T-helper 22 cell (primary cell): Measurements from ENCODE around the gene RNF225.
"Not testable (repeated sequence)": the region's sequence is repeated elsewhere in the genome, so short reads cannot be mapped to it uniquely, and the experiment has no call there.

Source experiments
- DNase-seq: peaks from one replicate; pipeline ENCODE4 v3.0.0-alpha.2; 2020; ENCODE audit warnings: low read depth

Gene RNF225

DNA sequence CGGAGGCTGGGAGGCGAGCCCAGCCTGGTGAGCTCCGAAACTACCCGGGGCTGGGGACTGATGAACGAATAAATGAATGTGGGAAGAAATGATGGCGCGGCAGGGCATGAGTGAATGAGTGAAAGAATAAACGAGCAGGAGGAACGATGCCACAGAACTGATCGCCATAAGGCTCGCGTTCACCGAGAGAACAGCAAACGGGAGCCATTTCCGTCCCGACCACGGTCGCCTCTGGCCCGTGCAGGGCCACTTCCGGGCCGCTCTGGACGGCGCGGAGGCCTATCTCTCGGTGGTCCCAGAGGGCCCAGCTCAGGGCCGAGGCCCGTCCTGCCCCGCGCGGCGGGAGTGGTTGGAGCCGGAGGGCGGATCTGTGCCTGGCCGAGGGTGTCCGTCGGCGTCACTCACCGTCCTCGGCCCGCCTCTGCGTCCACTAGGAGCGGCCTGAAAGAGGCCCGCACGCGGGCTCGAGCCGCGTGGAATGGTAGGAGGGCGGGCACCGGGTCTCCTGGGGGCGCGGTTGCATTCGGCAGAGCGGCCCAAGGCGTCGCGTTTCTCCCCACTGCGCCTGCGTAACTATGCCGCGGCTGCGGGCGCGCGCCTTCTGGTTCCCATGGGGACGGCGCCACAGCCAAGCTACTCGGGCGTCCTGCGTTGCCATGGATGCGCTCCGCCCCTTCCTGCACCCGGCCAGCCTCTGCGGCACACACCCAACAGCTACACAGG is 33.0 kb upstream of the RNF225 start, which contains the start of gene ZNF497:
Gene ZNF497 (minus strand): TSS at position 480 of the 723 bp plus-strand sequence. CDS start 5,116 bp downstream, outside the sequence.
- peak; percentile 89 for DNase-seq

DNA sequence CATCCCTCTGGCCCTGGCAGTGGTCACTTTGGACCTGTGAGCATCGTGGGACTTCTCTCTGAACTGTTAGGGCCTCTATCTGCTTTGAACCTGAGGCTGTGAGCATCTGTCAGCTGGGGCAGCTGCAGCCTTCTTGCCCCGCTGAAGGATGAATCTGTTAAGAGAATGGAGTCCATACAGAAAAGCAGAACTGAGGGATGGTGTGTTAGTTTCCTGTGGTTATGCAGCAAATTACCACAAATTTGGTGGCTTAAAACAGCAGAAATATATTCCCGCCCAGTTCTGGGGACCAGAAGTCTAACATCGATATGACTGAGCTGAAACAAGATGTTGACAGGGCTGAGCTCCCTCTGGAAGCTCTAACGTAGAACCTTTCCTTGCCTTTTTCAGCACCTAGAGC is 31.3 kb upstream of the RNF225 start:
- no peak for DNase-seq

DNA sequence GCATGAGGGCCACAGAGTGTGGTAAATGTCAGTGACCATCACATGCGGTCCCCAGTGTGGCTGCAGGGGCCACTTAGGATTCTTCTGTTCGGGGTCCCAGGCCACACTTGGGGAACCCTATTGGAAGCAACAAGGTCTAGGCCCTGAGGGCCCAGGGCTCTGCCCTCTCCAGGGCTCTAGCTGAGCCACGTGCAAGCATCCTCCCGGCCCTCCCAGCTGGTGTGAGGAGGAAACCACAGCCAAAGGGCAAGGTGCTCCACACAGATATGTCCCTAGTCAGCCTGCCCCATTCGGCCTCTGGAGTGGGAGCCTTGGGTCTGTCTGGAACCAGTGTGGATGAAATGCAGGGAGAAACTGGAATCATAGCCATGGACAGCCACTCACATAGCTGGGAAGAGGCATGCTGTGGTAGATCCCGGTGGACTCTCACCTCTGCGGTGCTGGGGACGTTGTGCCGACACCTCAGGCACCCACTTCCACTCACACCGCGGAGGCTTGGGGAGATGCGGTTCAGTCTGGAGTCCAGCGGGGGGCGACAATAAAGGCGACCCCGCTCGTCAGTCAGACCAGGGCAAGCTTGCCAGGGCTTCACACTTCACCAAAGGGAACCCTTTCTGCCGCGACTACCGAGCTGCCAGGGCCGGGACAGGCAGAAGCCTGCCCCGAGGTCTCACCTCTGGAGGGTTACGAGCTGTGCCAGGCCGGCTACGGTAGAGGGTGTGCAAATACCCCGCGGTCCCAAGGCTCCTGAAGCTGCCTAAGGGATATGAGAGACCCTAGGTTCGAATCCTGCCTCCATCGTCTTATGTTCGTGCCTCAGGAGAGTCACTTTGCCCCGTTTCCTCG is 28.6 kb upstream of the RNF225 start:
- no peak for DNase-seq

DNA sequence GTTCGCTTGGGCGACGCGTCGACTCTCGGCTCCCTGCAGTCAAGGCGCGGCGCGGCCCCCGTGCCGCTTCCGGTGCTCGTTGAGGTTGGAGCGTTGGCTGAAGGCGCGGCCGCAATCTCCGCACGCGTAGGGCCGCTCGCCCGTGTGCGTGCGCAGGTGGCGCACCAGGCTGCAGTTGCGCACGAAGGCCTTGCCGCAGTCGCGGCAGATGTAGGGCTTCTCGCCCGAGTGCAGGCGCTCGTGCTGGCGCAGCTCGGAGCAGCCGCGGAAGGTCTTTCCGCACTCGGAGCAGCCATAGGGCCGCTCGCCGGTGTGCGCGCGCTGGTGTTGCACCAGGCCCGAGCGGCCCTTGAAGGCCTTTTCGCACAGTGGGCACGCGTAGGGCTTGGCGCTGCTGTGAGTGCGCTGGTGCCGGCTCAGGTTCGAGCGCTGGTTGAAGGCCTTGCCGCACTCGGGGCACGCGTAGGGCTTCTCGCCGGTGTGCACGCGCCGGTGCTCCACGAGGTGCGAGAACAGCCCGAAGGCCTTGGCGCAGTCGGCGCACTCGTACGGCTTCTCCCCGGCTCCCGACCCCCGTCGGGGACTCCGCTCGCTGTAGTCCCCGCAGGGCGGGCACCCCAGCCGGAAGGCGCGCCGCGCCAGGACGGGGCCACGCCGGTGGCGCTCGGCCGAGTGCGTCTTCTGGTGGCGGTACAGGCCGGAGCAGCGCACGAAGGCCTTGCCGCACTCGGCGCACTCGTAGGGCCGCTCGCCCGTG is 27.6 kb upstream of the RNF225 start:
- no peak for DNase-seq

DNA sequence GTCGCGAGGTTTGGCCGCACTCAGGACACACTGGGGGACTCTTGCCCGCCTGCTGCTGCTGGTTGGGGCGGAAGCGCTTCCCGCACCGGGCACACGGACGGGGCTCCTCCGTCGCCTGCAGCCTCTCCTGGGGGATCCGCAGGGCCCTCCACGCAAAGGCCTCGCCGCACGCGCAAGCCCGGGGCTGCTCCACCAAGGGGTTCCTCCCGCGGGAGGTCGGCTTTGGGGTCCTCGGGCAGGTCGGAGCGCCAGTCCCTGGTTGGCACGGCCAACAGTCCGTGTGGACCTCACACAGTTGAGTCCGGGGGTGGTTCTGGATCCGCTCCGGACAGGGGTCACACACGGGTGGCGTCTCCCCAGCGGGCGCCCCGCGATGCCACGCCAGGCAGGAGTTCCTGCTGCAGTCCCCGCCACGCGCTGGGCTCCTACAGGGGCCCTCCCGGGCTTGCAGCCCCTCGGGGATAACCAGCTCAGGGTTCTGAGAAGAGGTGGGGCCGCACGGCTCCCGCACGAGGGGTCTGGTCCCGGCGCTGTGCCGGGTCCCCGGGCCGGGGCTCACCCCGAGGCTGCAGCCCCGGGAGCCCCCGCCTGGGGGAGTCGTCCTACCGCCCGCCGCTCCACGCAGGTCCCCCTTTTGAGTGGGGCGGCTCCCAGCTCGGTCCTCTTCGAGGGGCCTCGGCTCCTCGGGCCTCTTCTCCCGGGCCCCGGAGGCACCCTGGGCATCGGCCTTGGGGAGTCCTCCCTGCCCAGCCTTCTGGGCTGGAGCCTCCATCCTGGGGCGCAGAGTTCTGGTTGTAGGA is 26.7 kb upstream of the RNF225 start:
- no peak for DNase-seq

DNA sequence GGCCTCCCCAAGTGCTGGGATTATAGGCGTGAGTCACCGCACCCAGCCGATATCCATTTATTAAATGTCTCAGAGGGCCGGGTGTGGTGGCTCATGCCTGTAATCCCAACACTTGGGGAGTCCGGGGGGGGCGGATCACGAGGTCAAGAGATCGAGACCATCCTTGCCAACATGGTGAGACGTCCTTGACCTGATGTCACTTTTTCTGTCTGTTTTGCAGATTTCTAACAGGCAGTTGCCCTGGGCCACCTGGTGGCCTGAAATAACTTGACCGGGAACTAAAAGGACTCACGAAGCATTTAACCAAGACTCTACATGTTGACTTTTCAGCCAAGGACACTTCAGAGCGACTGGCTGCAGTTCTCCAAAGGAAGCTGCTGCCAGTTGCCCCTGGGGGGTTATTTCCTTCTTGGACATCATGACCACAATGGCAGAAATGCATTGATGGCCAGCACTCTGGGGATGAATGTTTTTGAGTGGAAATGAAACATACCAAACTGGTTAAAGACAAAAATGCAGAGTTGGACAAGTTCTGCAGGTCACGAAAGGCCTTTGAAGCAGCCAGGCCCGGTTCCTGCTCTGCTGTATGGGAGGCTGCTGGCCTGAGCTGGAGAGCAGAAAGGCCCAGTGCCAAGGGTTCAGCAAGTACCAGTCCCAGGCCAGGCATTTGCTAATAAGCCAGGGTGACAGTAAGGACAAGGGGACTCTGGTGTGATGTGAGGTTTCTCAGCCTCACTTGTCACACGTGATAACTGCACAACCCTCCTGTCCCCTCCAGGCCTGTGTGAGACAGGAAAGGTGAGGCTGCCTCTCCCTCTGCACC is 22.9 kb upstream of the RNF225 start:
- DNase-seq, result no peak

DNA sequence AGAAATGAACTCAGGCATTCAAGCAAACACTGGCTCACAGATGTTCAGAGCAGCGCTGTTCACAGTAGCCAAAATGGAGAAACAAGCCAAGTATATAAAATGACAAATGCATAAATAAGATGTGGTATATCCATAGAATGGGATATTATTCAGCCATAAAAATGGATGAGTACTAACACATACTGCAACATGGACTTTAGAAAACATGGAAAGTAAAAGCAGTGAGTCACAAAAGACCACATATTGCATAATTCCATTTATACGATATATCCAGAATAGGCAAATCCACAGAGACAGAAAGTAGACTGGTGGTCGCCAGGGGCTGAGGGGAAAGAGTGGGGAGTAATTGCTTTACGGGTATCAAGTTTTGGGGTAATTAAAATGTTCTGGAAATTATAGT is 21.3 kb upstream of the RNF225 start:
- no peak for DNase-seq

DNA sequence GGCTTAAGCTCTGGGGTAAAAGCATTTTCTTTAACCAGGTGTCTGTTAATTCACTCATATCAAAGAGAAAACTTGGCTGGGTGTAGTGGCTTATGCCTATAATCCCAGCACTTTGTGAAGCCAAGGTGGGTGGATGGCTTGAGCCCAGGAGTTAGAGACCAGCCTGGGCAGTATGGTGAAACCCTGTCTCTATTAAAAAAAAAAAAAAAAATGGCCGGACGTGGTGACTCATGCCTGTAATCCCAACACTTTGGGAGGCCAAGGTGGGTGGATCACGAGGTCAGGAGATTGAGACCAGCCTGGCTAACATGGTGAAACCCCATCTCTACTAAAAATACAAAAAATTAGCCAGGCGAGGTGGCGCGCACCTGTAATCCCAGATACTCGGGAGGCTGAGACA is 18.7 kb upstream of the RNF225 start:
- DNase-seq, result not testable (repeated sequence)

DNA sequence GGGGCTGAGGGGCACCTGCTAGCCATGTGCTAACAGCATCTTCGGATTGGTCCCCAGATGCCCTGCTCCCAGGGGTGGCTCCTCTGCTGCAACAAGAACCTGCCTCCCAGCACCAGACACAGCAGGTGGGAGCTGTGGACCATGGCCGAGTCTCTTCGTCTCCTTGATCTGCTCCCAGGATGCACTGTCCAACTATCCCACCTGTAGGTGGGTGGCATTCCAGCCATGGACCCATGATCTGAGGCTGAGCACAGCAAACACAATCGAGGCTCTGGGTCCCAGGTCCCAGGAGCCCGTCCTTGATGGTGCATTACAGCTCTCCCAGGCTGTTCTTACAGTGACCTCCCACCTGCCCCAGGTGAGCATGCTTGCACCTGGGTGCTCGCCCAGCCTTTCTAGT is 16.2 kb upstream of the RNF225 start:
- no peak for DNase-seq

DNA sequence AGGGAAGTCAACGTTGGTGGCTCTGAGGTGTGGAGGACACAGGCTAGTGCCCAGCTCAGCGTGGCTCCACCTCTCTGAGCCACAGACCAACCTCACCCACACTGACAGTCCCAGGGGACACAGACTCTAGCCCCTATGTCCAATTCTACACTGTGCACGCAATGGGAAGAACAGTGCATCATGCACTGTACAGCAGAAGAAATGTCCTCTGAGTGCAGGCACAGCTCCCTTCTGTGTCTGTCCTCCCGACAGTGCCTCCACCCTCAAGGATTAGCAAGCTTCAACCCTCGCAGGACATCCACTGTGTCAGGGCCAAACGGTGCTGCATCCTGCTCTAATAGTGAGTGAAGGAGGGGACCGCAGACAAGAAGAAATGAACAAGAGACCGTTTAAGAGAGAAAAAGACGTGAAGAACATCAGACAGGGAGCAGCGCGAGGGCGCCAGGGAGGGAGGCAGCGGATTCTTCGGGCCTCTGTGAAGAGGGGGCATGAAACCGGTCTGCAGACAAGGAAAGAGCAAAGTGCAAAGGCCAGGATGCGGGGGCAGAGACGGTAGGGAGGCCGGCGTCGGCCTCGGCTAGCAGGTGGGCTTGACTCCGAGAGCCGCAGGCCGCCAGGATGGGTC is 15.3 kb upstream of the RNF225 start:
- no peak for DNase-seq

DNA sequence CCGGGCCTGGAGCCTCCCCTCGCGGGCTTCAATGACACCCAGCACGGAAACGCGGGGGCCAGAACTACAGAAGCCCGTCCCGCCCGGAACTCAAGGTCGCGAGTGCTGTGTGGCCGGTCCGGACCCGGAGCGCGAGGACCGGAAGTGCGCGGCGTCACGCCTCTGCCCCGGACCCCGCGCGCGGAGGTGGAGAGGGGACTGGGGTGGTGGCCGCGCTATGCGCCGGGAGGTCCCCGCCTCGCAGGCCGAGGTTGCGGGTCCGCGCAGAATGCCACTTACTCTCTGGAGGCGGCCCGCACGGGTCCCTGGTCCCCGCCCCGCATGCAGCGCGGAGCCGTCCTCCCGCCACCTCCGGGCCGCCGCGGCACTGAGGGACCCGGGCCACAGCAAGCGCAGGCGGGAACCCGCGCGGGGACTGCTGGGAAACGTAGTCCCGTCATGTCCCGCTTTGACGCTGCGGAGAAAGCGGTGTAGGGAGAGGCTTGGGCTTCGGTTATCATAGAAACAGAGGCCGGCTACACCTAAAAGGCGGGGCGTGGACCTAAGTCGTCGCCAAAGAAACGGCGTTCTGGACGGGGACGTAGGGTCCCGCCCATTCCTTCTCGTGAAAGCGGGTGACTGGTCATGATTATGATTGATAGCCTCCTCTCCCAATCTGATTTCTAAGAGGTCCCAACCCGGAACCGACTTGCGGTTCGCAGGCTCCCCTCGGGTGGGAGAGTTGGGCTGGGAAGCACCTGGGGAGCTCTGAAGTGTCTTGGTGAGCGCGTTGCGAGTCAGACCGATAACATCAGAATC is 14.6 kb upstream of the RNF225 start, which contains the start of gene ZNF837:
Gene ZNF837 (minus strand): TSS at position 369 of the 798 bp plus-strand sequence. CDS start 11,698 bp downstream, outside the sequence.
- DNase-seq, result peak; percentile 99

DNA sequence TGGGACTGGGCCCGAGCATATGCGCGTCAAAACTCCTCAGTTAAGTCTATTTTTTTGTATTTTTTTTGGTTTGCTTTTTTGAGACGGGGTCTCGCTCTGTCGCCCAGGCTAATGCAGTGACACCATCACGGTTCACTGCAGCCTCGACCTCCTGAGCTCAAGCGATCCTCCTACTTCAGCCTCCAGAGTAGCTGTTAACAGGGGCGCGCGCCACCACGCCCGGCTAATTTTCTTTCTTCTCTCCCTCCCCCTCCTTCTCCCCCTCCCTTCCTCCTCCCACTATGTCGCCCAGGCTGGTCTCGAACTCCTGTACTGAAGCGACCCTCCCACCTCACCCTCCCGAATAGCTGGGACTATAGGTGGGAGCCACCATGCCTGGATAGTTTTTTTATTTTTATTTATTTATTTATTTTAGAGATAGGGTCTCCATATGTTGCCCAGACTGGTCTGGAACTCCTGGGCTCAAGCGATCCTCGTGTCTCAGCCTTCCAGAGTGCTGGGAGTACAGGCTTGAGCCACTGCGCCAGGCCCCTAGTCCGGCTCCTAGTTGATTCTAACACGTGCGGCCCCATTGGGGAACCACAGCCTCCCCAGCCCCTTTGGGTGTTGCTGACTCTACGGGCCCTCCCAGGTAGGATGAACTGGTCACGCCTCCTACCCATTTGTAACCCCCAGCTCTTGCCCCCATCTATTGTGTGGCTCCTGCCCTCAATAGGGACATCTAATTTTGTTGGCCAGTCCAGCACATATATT is 13.8 kb upstream of the RNF225 start:
- DNase-seq, result no peak

DNA sequence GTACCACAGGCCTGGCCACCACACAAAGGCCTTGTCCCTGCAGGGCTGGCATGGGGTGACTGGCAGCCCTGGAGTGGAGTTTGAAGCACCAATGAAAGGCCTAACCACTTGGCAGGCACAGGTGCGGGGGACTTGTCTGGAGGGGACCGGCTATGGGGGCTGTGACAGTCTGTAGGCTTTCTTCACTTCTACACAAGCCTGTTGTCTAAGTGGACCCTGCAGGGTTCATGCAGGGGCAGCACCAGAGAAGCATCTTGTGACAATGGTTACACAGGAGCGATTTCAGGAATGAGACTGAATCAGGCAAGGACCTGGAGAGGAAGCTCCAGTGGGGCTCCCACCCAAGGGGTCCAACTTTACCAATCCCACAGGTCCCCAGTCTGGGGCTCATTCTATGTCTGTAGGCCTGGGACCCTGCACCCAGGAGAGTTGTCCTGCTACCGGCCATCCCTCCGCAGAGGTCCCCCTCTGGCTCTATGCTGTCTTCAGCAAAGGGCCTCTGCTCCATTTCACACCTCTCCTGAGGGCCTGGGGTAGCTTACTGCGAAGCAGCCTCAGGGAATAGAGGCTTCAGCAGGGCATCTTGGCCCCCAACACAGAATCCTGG is 12.4 kb upstream of the RNF225 start:
- DNase-seq, result no peak

DNA sequence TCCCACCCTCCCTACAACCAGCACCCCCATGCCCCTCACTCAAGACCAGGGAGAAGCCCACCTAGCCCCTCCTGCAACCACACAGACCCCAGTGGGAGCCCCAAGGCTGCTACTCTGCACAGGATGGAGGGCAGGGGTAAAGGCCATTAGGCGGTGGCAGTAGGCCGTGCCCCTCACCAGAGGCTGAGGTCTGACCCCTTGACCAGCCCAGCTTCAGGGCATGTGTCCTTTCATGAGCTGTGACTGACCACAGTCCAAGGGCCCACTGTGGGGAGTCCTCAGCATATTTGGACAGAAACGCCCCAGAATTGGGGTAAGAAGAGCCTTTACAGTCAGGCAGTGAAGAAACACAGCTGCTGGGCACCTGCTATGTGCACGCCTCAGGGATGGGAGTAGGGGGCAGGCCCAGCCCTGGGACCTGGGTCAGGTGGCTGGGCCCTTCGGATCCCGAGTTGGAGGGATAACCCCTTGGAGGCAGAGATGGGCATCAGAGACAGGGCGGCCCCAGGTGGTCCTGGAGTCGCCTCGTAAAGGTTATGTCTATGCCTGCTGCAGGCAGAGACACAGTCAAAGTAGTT is 10.1 kb upstream of the RNF225 start:
- DNase-seq, result no peak

DNA sequence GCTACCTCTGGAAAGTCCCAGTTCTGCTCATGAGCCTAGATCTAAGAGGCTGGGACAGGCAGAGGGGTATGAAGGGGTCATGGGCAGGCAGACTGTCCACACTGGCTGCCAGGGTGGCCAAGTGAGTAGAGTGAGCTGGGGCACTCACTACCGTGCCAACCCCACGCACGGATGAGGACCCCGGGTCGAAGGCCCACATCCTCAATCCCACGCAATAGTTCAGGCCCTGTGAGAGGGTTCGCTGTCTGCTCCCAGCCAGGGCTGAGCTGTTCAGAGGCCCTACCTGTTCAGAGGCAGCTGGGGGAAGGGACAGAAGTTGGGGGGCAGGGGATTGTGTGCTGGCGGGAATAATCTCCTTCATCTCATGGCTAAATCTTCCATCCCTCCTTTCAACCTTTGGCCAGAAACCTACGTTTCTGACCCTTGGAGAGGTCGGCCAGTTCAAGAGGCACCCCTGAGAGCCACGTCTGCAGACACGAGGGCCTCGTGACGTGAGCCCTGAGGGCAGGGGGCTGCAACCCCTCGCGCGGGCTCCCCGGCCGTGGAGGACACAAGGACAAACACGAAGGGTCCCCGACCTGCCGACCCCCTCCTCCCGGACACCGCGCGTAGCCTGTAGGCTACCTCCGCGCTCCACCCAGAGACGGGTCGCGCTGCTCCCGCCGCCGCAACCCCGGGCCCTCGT is 9.4 kb upstream of the RNF225 start:
- no peak for DNase-seq

DNA sequence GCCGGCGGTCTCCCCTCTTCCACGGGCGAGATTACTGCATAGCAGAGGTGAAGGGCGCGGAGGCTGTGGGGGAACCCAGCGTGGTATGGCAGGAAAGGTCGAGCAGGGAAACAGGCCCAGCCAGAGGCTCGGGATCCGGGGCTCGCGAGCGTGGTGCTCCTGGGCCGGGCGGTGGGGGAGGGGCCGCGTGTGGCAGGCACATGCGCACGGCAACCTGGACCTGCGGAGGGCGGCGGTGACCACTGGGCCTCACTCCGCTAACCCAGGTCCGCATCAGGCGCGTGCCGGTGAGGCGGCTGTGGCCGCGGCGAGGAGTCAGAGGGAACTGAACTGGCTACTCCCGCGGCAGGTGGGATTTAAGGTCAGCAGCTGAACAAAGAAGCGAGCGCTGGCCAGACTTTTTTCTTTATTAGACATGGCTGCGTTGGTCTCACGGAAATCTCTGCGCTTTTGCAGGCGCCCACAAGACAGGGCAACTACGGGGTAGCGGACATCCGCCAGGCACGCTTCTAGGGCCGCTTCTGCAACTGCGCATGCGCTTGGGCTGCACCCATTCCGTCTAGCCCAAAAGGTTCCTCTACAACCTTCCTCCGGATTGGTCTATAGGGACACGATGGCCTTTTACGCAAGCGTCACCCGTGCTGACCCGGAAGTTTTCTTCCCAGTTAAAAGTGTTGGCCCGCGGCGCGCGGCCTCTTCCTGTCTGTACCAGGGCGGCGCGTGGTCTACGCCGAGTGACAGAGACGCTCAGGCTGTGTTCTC is 8.7 kb upstream of the RNF225 start, which contains the start of gene RPS5:
Gene RPS5 (plus strand): TSS at position 694 of the 762 bp plus-strand sequence. CDS start 869 bp downstream, outside the sequence.
- peak; percentile 95 for DNase-seq
